ENCODE results near the gene MAN2B2.

Gene MAN2B2

GRCh38 chr4:6546681-6547447 is 28.1 kb upstream of the MAN2B2 start:
- DNase-seq, result peak; percentile 73

- peak; percentile 27 for DNase-seq
Observed at GRCh38 chr4:6548201-6548881, 26.6 kb upstream of the MAN2B2 start.

- DNase-seq, result no peak
Observed at GRCh38 chr4:6548882-6549230, 26.1 kb upstream of the MAN2B2 start.

GRCh38 chr4:6549445-6549844 is 25.5 kb upstream of the MAN2B2 start:
- DNase-seq, result no peak

- DNase-seq, result no peak
Observed at GRCh38 chr4:6549890-6550620, 24.9 kb upstream of the MAN2B2 start.

GRCh38 chr4:6550821-6551220 is 24.2 kb upstream of the MAN2B2 start:
- DNase-seq, result no peak

GRCh38 chr4:6551660-6552059 is 23.3 kb upstream of the MAN2B2 start:
- DNase-seq, result no peak

- no peak for DNase-seq
Observed at GRCh38 chr4:6555519-6555918, 19.5 kb upstream of the MAN2B2 start.

GRCh38 chr4:6556263-6556662 is 18.7 kb upstream of the MAN2B2 start:
- DNase-seq, result no peak

- no peak for DNase-seq
Observed at GRCh38 chr4:6557185-6557584, 17.8 kb upstream of the MAN2B2 start.

GRCh38 chr4:6557856-6558255 is 17.1 kb upstream of the MAN2B2 start:
- no peak for DNase-seq

GRCh38 chr4:6560416-6561172 is 14.4 kb upstream of the MAN2B2 start:
- peak; percentile 62 for DNase-seq

GRCh38 chr4:6561173-6561516 is 13.8 kb upstream of the MAN2B2 start:
- DNase-seq, result peak; percentile 17

GRCh38 chr4:6561706-6562371 is 13.2 kb upstream of the MAN2B2 start:
- DNase-seq, result no peak

GRCh38 chr4:6562931-6563901 is 11.8 kb upstream of the MAN2B2 start:
- DNase-seq, result peak; percentile 15

- no peak for DNase-seq
Observed at GRCh38 chr4:6563935-6564645, 10.9 kb upstream of the MAN2B2 start.

GRCh38 chr4:6565691-6566390 is 9.1 kb upstream of the MAN2B2 start:
- DNase-seq, result no peak

GRCh38 chr4:6566391-6567190 is 8.4 kb upstream of the MAN2B2 start:
- no peak for DNase-seq

GRCh38 chr4:6567218-6567617 is 7.8 kb upstream of the MAN2B2 start:
- no peak for DNase-seq

All from fibroblast of skin of scalp (primary cell).